HG03439 (cell line): ENCODE measurements around the gene FAAP20.

Experiments
- ATAC-seq: cut with Tn5 transposase; IDR thresholded peaks from one replicate; pipeline ENCODE4 v1.9.1; 2021; ENCODE audit warnings: mild to moderate bottlenecking, moderate library complexity; ENCODE audit not compliant: unreplicated experiment

Gene FAAP20

GRCh38 chr1:2212532-2213491 lies 18.2 kb upstream of the FAAP20 start:
- no peak for ATAC-seq

GRCh38 chr1:2212274-2212531 lies 17.6 kb upstream of the FAAP20 start:
- no peak for ATAC-seq

DNA sequence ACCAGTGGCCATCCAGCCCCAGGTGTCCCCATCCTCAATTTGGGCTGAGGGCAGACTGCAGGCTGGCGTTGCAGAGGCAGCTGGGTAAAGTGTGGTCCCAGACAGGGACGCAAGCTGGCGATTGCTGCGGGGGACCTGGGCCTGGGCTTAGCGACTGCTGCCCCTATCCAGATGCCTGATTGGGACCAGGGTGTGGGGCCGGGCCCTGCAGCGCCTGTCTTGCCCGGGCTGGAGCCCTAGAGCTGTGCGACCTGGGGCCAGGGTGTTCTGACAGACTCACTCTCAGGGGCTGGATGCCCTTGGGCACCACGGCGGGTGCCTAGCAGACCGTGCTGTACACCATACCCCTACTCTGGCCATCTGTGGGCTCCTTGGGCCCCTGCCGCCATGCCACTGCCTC lies 16.2 kb upstream of the FAAP20 start:
- ATAC-seq: no peak

DNA sequence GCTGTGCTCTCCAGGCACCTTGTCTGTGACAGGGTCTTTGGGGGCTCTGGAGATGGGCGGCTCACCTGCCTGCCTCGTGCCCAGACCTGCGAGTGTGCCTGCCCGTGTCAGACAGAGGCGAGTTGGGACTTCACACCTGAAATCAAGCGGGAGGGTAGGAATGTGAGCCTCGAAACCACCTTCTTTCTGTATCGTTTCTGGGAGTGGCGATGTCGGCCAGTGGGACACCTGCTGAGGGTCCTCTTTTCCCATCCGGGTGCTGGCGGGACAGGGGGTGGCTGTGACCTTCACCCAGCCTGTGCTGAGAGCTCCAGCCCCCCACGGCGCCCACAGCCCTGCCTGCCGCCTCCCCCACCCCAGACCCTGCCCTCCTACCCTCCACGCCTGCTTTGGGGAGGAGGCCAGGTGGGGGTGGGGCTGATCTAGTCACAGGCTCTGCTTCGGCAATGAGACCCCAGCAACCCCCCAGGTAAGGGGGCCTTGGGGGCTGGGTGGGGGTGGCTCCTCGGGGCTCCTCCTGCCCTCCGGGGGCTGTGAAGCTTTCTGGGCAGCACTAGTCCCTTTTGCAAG lies 15.6 kb upstream of the FAAP20 start:
- no peak for ATAC-seq

DNA sequence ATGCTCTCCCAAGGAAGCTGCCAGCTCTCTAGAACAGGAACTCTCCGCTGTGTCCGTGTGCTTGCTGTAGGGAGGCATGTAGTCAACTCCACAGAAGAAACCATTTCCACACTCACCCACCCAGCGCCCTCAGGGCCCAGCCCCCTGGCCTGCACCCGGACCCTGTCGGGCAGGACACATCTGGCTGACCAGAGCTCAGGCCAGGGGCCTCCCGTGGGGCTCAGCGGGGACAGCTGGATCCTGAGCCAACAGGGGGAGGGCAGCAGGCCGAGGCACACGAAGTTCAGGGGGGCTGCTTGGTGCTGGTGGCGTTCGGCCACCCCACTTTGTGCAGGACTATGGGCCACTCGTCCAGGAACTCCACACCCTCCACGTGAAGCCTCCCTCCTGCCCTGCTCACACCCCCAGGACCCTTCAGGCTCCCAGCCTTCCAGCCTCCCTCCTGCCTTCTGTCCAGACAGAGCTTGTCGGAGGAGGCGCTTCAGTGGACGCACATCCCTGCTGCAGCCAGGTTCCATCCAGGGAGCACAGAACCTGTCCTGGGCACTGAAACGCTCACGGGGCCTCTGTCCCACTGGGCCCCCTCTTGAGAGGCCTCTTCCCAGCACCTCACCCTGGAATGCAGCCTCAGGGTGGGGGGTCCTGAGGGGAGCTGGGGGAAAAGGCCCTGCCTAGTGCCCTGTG lies 15.0 kb upstream of the FAAP20 start:
- ATAC-seq: no peak

- ATAC-seq: no peak
Measured at GRCh38 chr1:2208309-2209239, 14.0 kb upstream of the FAAP20 start.

GRCh38 chr1:2206813-2207487 lies 12.4 kb upstream of the FAAP20 start:
- no peak for ATAC-seq

- peak; percentile 61 for ATAC-seq
Measured at GRCh38 chr1:2205191-2205952, 10.8 kb upstream of the FAAP20 start.

GRCh38 chr1:2204415-2205190 lies 10.0 kb upstream of the FAAP20 start:
- no peak for ATAC-seq

GRCh38 chr1:2203671-2204414 lies 9.3 kb upstream of the FAAP20 start:
- ATAC-seq: no peak

DNA sequence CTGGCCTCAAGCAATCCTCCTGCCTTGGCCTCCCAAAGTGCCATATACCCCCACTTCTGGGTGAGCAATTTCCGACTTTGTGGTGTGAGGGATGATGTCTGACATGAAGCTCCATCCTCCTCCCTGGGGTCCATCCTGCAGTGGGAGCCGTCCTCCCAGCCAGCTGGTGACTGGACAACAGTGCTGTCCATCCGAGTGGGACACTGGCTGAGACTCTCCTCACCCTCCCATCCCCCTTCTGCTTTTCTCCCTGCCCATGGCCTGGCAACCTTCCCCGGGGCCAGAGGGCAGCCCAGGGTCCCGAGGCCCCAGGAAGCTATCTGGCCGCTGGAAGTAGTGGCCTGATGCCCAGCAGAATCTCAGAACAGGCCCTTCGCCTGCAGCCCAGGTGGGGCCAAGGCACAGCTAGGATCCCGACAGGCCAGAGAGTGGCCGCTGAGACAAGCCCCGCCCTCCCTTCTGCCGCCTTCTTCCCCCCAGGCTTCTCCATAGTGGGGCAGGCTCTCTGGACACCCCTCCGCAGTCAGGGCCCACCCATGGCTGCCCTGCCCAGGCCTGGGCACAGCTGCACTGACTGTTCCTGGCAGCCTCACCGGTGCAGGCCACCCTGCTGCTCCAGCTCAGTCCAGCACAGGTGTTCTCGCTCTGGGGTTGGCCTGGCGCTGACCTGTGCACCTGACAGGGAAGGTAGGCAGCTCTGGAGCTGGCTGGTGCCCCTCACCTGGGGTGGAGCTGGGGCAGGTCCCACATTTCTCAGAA lies 8.4 kb upstream of the FAAP20 start:
- no peak for ATAC-seq

DNA sequence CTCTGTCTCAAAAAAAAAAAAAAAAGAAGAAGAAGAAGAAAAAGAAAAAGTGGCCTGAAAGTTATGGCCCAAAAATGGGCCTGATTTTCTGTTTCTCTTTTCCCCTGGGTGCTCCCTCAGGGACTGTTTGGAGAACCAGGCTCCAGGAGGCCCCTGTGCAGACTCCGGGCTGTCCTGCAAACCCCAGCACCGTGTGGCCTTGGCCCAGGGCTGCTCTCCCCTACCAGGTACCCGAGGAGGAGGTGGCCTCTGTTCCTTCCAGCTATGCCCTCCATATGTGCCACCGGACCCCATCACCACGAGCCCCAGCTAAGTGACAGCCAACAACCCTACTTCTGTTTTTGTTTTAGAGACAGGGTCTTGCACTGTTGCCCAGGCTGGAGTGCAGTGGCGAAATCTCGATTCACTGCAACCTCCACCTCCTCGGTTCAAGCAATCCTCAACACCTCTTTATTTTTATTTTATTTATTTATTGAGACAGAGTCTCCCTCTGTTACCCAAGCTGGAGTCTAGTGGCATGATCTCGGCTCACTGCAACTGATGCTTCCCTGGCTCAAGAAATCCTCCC lies 7.5 kb upstream of the FAAP20 start:
- ATAC-seq: no peak

DNA sequence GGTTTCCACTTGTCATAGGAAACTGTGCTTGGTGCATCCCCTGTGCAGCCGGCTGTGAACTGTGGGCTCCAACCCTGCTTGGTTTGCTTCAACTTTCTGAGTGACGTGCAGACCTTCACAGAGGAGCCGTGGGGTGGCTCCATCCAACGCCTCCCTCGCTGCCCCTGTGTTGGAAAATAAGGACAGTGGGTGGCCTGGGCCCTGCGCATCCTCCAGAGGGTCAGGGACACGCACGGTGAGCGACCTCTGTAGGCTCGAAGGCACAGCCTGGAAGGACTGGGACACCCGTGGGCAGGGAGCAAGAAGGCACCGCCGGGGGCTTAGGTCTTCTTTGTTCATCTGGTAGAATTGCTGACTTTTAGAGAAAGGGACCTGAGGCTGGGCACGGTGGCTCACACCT lies 6.5 kb upstream of the FAAP20 start:
- no peak for ATAC-seq

DNA sequence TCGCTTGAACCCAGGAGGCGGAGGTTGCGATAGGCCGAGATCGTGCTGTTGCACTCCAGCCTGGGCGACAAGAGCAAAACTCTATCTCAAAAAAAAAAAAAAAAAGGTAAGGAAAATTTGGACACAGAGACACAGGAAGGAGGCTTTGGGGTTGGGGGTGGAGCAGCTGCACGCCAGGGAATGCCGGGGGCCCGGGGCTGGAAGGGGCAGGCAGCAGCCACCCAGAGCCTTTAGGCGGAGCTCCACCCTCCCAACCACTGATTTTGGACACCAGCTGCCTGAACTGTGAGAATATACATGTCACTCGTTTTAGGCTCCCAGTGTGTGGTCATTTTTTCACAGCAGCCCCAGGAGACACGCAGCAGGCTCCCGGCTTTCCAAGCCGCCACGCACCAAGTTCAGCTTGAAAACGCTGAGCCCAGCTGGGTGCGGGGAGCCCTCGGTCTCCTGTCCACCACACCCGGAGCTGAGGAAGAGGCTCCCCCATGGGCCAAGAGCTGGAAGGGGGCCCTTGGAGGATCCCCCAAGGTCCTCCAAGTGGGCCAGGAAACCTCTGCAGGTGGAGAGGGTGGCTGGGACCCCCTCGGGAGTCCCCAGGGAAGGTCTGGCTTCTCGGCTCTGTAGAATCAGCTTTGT lies 5.9 kb upstream of the FAAP20 start:
- ATAC-seq: no peak

DNA sequence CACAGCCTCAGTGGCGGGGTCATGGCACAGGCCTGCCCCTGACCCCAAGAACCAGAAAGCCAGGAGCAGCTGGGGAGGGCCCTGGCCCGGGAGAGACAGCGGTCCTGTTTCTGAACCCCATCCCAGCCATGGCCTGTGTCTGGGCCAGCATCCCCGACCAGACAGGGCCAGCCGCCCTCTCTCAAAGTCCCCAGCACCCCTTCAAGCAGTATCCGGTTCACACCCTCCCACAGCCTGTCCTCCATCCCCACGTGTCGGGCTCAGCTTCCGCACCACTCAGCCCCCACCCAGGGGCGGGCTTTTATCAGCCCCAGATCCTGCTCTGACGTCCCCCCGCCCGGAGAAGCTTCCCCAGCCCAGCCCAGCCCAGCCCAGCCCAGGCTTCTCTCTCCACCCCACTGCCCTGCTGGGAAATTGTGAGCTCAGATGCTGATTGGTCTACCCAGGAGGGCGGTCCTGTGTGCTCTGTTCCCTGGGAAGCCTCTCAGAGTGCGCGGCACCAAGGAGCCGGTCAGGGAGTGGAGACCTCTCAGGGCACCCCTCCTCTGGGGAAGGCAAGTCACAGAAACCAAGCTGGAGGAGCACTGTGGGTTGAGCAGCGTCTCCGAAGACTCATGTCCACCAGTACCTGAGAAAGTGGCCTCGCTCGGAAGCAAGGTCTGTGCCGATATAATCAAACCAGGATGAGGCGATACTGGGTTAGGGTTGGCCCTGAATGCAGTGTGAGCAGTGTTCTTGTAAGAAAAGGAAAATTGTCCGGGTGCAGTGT lies 4.7 kb upstream of the FAAP20 start:
- ATAC-seq: no peak

- no peak for ATAC-seq
Measured at GRCh38 chr1:2198571-2198970, 4.0 kb upstream of the FAAP20 start.
